ENCODE measurements around the gene C11orf71.

GRCh38 chr11:114439229-114440120 lies 39.2 kb upstream of the C11orf71 start, which contains the start of gene REXO2:
- peak in 3 of 5 experiments; percentile 20 to 45 (median 40) for TF ChIP-seq CTCF (IDR thresholded peaks at IDR 0.05)
- peak; percentile 71 for TF ChIP-seq POLR2A (IDR thresholded peaks at IDR 0.05)
- TF ChIP-seq POLR2AphosphoS5 (IDR thresholded peaks at IDR 0.05), result peak; percentile 86 to 95 (median 90)

All from transverse colon (tissue), 4 donors.